HG02884 (cell line): ENCODE results near the gene COA7.
"Not testable (repeated sequence)": the region's sequence is repeated elsewhere in the genome, so short reads cannot be mapped to it uniquely, and the experiment has no call there.

Experiments used
- ATAC-seq: cut with Tn5 transposase; IDR thresholded peaks from one replicate; pipeline ENCODE4 v1.9.1; 2021; ENCODE audit warnings: mild to moderate bottlenecking, moderate library complexity; ENCODE audit not compliant: unreplicated experiment

Gene COA7

DNA sequence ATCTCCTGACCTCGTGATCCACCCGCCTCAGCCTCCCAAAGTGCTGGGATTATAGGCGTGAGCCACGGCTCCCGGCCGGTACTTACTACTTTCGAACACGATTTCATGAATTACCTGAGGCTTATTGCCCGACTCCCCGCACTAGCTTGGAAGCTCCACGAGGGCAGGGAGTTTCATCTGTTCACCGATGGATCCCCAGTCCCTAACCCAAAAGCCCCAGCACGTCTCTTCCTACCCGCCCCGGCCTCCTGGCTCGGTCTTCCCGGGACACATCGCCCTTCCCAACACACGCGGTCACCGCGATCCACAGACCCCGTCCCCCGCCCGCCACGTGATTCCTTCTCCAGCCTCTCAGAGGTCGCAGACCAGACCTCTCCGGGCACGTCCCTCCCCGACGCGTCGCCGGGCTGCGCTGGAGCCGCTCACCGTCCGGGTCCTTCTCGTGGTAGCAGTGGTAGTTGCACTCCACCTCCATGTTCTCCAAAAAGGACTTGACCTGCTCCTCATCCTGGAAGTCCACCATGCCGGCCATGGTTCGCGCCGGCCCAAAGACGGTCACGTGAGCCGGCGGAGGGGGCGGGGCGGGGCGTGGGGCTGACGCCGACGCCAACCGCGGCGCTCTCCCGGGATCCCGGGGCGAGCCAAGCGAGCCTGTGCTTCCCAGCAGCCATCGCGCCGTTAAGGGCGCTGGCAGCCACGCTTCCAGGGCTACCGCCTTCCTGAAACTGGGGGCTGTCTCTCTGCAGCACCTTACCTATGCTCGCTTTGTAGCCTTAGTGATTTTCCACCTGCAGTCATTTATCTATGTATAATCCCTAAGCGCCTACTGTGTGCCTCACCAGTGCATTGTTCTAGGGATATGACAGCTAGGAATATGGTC, at the start of gene COA7:
Gene COA7 (minus strand): TSS at position 553 of the 880 bp plus-strand sequence. CDS start 21 bp downstream, at position 532.
- no peak for ATAC-seq

DNA sequence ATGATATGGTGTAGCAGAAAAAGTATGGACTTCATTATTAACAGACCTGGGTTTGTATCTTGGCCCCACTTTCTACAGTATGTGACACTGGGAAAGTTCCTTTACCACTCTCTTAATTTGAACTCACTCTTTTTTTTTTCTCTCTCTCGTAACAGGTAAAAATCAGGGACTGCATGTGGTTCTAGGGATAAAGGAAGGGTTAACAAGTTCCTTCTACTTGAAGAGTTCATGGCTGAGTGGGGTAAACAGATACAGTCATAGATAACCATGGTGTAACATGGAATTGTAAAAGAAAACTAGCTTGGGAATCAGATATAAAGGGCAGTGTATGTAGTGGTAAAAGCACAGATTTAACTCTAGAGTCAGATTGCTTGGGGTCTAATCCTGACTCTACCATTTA, 49.3 kb upstream of the COA7 start:
- ATAC-seq, result no peak

DNA sequence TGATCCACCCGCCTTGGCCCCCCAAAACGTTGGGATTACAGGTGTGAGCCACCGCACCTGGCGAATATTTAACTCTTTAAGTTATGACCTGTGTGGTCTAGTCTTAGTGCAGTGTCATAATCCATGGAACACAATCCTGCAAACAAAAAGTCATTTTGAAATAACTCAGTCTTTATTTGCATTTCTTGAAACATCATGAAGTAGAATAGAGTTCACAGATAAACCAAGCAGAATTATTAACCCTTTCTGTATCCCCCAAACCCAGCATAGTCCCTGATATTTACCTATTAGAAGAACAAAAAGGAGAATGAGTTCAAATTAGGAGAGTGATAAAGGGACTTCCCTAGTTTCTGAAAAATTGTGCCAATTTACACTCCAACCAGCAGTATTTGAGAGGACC, 48.0 kb upstream of the COA7 start:
- ATAC-seq, result no peak

DNA sequence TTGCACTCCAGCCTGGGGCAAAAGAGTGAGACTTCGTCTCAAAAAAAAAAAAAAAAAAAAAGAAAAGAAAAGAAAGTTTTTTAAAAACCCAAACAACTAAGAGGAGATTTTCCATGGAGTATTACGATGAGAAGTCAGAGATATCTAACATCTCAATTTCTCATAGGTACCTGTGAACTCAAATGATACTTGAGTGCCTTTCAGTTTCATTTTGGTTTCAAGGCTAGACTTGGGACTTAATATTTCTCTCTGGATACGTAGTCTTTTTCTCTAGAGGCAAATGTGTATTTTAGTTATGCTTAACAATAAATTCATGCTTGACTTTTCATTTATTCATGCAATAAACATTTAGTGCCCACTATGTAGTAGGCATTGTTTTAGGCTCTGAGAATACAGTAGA, 43.1 kb upstream of the COA7 start:
- no peak for ATAC-seq

DNA sequence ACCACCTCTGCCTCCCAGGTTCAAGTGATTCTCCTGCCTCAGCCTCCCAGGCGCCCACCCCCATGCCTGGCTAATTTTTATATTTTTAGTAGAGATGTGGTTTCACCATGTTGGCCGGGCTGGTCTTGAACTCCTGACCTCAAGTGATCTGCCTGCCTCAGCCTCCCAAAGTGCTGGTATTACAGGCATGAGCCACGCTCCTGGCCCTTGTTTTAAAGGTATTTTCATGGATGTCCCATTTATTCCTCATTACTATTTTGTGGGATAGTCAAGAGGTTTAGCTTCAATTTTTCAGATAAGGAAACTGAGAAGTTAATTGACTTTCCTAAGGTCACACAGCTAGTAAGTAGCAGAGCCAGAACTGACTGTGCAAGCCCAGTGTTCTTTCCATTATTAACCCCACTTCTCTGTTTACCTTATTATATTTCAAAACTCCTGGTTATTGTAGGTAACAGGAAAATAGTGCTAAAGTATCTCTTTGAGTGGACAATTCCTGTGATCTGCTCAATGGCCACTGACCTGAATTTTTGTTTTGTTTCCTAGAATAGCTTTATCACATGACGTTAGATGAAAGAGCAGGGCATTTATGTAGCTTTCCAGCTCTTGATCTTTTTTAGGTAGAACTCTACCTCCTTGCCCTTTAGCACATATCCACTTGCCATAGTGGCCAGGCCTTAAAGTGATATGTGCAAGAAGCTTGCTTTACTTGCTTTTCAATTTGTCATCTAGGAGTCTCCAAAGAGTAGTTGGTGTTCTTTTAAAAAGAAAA, 41.7 kb upstream of the COA7 start:
- ATAC-seq, result no peak

DNA sequence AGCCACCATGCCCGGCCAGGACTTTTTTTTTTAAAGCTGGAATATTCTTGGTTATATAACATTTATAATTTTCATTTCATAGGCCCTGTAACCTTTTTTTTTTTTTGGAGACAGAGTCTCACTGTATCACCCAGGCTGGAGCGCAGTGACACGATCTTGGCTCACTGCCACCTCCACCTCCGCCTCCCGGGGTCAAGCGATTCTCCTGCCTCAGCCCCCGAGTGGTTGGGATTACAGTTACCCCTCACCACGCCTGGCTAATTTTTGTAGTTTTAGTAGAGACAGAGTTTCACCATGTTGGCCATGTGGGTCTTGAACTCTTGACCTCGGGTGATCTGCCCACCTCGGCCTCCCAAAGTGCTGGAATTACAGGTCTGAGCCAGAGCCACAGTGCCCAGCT, 40.7 kb upstream of the COA7 start:
- ATAC-seq, result no peak

DNA sequence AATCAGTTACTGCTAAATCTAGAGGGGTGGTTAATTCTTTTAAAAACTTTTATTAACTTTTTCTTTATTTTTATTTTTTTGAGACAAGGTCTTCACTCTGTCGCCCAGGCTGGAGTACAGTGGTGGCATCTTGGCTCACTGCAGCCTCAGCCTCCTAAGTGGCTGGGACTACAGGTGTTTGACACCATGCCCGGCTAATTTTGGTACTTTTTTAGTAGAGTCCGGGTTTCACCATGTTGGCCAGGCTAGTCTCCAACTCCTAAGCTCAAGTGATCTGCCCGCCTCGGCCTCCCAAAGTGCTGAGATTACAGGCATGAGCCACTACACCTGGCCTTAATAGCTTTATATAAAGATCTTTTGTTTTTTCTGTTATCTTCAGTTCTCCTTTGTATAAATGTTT, 40.0 kb upstream of the COA7 start:
- no peak for ATAC-seq

DNA sequence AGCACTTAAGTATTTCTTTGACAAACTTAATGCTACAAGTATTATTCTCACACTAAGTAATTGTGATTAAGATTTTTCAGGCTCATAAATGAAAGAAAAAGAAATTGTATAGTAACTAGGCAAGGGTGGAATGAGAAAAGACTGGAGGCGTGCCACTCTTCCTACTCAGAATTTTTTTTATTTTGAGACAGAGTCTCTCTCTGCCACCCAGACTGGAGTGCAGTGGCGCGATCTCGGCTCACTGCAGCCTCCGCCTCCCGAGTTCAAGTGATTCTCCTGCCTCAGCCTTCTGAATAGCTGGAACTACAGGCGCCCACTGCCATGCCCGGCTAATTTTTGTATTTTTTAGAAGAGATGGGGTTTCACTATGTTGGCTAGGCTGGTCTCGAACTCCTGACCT, 37.2 kb upstream of the COA7 start:
- not testable (repeated sequence) for ATAC-seq

DNA sequence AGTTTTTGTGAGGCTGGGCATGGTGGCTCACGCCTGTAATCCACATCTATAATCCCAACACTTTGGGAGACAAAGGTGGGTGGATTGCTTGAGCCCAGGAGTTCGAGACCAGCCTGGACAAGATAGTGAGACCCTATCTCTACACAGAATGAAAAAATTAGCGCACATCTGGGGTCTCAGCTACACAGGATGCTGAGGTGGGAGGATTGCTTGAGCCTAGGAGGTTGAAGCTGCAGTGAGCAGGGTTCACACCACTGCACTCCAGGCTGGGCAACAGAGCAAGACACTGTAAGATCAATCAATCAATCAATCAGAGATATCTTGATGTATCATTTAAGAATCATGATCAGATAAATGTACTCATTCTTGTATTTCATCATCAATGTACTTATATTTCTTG, 35.2 kb upstream of the COA7 start:
- no peak for ATAC-seq

DNA sequence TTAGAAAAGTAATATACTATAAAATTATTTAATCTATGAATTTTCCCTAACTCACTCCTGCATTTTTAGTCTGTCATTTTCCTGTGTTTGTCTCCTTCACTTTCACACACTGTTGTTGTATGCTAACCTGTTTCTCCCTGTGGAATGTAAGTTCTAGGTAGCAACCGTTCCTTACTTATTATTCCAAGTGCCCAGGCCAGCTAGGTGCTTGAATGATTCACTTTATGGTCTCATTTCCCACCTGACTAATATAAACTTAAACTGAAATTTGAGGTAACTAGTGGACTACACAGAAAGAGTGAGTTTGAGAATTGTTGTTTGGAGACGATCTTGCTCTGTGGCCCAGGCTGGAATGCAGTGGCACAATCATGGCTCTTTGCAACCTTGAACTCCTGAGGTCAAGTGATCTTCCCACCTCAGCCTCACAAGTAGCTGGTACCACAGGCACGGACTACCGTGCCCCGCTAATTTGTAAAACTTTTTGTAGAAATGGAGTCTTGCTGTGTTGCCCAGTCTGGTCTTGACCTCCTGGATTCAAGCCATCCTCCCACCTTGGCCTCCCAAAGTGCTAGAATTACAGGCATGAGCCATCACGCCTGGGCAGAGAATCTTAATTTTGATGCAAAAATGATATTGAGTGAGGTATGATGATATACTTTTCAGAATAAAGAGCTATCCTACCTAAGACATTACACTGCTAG, 30.0 kb upstream of the COA7 start:
- no peak for ATAC-seq

DNA sequence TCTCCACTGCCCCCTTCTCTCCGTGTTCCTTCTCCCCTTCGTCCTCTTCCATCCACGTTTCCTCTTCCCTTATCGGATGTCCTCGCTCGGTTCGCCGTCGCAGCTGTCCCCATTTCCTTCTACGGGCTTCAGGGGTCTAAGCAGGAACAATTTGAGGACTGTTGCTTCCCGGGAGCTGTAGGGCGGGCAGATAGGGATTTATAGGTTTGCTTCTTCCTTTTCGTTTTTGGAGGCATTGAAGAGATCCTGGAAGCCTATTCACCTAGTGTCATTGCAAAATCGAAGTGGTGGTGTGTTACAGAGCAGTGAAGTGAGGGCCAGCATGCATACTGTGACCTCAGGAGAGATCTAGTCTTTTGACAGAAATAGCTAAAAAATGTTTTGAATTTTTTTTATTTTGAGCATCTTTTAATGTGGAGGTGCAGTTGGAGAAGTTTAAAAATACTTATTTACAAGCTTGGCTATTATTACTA, 29.0 kb upstream of the COA7 start:
- no peak for ATAC-seq

DNA sequence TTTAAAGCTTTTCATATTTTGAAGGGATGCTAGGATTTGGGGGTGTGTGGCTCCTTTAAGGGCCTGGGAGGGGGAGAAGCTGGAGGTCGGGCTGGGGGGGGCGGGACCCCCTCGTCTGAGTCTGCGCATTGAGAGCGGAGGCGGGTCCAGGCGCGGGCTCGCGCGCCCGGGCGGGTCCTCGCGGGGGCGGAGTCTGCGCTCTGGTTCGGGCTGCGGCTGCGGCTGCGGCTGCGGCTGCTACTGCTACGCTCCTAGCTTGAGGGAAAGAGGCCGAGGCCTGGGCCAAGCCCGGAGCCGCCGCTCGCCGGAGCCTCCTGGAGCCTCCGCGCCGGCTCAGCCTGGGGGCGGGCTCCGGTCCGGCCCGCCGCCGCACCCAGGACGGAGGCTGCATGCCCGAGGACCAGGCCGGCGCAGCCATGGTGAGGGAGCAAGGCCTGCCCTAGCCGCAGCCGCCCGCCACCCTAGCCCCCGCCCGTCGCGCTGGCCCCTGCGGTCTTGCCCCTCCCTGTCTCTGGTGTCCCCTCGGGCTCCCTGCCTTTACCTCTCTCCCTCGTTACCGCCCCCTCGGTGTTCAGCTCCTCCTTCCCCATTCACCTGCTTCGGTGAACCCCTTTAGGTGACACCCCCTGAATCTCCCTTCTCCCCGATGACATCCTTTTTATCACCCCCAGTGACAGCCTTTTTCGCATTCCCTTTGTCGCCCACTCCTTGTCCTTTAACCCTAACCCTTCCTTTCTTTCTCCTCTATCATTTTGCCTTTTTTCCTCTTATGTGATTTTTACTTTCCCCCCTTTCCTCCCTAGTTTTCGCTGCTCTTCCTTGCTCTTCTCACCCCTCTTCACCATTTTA, 28.3 kb upstream of the COA7 start, which contains the start of gene ZYG11B:
Gene ZYG11B (plus strand): TSS at position 189 of the 849 bp plus-strand sequence. CDS start 201 bp downstream, at position 390.
- ATAC-seq, result peak; percentile 86

DNA sequence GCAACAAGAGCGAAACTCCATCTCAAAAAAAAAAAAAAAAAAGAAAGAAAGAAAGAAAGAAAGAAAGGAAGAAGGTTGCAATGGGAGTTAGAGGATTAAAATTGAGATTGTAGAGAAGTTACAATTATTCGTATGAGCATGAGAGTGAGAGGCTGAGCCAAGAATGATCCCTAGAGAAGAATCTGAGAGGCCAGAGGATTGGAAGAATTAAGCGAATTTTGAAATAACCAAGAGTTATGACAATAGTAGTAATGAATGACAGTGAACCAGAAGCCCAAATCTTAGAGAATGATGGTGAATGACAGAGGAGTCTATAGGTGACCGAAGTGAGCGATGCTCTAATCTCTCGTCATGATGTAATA, 27.7 kb upstream of the COA7 start:
- ATAC-seq, result no peak

DNA sequence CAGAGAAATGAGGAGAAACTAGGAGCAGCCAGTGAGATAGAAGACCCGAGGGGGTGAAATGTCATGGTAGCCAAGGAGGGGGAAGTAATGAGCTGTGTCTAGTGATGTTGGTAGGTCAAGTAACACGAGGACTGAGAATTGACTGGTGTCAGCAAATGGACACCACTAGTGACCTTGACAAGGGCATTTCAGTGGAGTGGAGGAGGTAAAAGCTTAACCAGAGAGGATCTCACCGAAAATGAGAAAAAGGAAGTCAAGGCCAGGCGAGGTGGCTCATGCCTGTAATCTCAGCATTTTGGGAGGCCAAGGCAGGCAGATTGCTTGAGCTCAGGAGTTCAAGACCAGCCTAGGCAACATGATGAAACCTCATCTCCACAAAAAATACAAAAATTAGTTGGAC, 25.1 kb upstream of the COA7 start:
- no peak for ATAC-seq

DNA sequence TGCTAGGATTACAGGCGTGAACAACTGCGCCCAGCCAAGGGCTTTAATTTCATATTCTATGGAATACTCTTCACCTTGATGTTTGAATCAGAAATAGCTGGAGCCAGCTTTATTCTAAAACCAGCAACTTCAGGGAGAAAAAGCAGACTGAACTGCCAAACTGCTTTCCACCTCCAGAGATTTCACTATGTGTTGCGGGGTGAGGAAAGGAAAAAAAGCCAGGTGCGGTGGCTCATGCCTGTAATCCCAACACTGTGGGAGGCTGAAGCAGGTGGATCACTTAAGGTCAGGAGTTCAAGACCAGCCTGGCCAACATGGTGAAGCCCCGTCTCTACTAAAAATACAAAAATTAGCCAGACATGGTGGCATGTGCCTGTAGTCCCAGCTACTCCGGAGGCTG, 17.1 kb upstream of the COA7 start:
- not testable (repeated sequence) for ATAC-seq

DNA sequence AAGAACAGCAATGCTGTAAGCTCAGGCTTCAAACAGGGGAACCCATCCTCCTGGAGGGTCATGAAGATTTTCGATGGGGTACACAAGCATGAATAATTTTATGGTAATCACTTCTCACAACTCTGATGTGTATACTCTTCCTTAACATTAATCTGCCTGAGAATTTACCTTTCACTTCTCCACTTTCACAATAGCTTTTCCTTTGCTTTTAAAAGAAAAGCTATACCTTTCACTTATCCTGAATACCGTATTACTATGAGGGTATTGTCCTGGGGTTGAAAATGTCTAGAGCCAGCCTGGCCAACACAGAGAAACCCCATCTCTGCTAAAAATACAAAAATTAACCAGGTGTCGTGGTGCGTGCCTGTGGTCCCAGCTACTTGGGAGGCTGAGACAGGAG, 15.4 kb upstream of the COA7 start:
- ATAC-seq, result no peak

DNA sequence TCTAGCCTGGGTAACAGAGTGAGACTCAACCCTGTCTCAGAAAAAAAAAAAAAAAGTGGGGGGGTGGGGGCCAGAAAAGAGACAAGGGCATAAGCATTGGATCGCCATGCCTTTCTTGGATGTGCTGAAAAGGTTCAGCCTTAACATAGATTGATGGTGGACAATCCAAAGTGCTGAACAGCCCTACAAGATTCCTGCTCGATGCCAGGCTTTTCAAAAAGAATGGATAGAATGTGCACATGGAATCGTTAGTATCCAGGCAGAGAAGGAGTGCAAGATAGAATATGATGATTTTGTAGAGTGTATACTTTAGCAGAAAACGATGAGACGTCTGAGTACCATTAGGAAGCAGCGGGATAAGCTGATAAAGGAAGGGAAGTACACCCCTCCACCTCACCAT, 10.9 kb upstream of the COA7 start:
- ATAC-seq, result no peak

DNA sequence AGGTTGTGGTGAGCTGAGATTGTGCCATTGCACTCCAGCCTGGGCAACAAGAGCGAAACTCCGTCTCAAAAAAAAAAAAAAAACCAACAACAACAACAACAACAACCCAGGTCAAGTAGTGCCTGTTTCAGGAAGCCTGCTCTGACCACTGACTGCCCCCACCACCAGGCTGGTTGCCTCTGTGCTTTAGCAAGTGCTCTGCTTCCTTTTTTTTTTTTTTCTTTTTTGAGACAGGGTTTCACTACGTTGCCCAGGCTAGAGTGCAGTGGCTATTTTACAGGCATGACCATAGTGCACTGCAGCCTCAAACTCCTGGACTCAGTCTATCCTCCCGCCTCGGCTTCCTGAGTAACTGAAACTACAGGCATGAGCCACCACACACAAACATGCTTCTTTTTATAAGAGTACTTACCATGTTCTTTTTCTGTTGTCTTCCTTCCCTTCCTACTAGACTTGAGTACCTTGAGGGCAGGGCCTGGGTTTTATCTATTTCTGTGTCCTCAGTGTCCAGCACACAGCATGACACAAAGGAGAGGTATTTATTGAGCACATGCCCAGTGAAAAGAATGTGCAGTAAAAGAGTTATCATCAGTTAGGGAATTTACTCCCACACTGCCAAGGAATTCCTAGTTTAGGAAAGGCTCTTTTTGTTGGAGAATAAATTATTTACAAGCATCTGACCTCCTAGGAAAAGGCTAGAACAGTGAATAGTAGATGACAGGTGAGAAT, 9.9 kb upstream of the COA7 start:
- no peak for ATAC-seq

DNA sequence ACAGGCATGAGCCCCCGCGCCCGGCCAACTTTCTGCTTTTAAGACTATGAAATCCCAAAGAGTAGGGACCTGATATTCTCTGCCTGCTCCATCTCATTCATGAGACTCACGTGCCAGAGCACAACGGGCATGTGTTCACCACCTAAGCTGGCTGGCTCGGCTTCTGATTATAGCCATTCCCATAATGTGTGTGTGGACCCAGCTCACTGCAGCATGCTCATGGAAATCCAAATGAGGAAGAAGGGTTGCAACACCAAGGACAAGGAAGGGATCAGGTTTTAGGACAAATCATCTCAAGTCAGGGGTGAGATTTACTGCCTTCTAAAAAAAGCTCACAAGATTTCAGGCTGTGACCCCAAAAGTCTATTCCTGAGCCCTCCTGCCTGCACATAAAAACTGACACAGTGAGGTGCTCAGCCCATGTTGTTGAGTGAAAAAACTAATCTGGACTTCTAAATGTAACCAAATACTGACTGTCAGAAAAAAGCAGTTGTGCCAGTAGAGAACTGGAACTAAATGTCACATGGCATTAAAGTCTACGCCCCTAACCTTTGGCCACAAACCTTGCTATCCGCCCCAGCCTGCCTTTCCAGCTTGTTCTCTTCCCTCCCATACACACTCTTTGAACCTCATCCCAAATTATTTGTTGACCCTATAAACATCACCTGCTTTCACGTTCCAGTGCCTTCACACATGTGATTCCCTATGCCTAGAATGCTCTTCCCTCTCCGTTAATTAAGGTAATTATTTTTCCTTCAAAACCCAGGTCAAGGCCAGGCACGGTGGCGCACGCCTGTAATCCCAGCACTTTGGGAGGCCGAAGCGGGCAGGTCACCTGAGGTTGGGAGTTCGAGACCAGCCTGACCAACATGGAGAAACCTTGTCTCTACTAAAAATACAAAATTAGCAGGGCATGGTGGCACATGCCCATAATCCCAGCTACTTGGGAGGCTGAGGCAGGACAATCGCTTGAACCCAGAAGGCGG, 9.1 kb upstream of the COA7 start:
- no peak for ATAC-seq
